ENCODE measurements around the gene SIRT3. TPM values are rescaled to one million over a fixed set of nuclear protein-coding genes. Genes with fewer than 3 reads are reported as not detected.

The SIRT3 gene
- polyA plus RNA-seq, 1 donor (not counting 4 experiments of a cell fraction or from before 2014, with no cell fraction given): 12.6 TPM

DNA sequence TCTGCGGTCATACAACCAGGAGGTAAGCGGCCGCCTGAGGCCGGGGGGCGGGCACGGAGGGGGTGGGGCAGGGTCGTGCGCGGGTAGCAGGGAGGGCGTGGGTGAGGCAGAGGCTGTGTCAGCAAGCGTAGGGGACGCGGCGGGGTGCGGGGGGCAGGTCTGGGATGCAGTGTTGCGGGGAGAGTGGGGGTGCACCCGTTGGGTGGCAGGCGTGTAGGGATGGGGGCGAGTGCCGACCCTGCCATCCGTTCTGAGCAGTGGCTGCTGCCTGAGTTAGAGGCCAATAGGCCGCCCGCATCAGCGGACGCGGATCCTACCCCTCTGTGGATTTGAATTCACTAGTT, 27.3 kb downstream of the SIRT3 start:
- dilution Hi-C loops (cut with MboI; ENCODE audit: extremely low pct_ligation_motif_present, low sequenced_read_pairs): no loop called here
- H3K79me2 ChIP-seq (ENCODE audit: control insufficient read depth, insufficient read depth, low read length): peaks cover 76% of the 10 kb centered on the region
- peak overlapping the region; percentile 89 to 94 (median 90) for H3K4me3 ChIP-seq (ENCODE audit: control insufficient read depth in 2 of 3, extremely low read depth in 1 of 3, insufficient read depth in 2 of 3, low read depth in 1 of 3, low read length in 3 of 3)
- H3K36me3 ChIP-seq (ENCODE audit: control insufficient read depth in 2 of 2, extremely low read depth in 1 of 2, insufficient read depth in 2 of 2, low read length in 2 of 2): peaks cover 44 to 64% of the 10 kb centered on the region in 2 experiments
- no peak for TF ChIP-seq EZH2 (IDR thresholded peaks at IDR 0.05; ENCODE audit: low read length)
- TF ChIP-seq, protein P1, sequence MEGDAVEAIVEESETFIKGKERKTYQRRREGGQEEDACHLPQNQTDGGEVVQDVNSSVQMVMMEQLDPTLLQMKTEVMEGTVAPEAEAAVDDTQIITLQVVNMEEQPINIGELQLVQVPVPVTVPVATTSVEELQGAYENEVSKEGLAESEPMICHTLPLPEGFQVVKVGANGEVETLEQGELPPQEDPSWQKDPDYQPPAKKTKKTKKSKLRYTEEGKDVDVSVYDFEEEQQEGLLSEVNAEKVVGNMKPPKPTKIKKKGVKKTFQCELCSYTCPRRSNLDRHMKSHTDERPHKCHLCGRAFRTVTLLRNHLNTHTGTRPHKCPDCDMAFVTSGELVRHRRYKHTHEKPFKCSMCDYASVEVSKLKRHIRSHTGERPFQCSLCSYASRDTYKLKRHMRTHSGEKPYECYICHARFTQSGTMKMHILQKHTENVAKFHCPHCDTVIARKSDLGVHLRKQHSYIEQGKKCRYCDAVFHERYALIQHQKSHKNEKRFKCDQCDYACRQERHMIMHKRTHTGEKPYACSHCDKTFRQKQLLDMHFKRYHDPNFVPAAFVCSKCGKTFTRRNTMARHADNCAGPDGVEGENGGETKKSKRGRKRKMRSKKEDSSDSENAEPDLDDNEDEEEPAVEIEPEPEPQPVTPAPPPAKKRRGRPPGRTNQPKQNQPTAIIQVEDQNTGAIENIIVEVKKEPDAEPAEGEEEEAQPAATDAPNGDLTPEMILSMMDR (optimal IDR thresholded peaks at IDR 0.05 in 1 of 3, IDR thresholded peaks at IDR 0.05 in 1 of 3, conservative IDR thresholded peaks at IDR 0.05 in 1 of 3; ENCODE audit: extremely low read depth in 1 of 3, insufficient read depth in 2 of 3, low read length in 3 of 3): no peak
- H2AFZ ChIP-seq (ENCODE audit: control insufficient read depth, low read length): no peak overlapping the region
- DNase-seq (ENCODE audit: low read depth, low spot score) (no peak), FAIRE-seq (no peak)
- no peaks in the 10 kb centered on the region for H3K27me3 ChIP-seq (ENCODE audit: control insufficient read depth, extremely low read depth, insufficient read depth, low read length)
- peak overlapping the region; percentile 80 for H3K27ac ChIP-seq (ENCODE audit: control insufficient read depth, insufficient read depth, low read length)
- peak overlapping the region; percentile 85 for H3K9ac ChIP-seq (ENCODE audit: control insufficient read depth, extremely low read depth, insufficient read depth, low read length)
- peaks cover 2% of the 10 kb centered on the region for H3K9me1 ChIP-seq (ENCODE audit: control insufficient read depth, extremely low read depth, insufficient read depth, low read length)
- peaks cover 24% of the 10 kb centered on the region for H3K4me1 ChIP-seq (ENCODE audit: control insufficient read depth, extremely low read depth, insufficient read depth, low read length)
- H3K4me2 ChIP-seq (ENCODE audit: control insufficient read depth, extremely low read depth, insufficient read depth, low read depth, low read length): peak overlapping the region; percentile 98
- no peaks in the 10 kb centered on the region for H3K9me3 ChIP-seq (ENCODE audit: control insufficient read depth, low read depth, low read length)
- H4K20me1 ChIP-seq (ENCODE audit: control insufficient read depth, extremely low read depth, insufficient read depth, low read length): peaks cover 8% of the 10 kb centered on the region

DNA sequence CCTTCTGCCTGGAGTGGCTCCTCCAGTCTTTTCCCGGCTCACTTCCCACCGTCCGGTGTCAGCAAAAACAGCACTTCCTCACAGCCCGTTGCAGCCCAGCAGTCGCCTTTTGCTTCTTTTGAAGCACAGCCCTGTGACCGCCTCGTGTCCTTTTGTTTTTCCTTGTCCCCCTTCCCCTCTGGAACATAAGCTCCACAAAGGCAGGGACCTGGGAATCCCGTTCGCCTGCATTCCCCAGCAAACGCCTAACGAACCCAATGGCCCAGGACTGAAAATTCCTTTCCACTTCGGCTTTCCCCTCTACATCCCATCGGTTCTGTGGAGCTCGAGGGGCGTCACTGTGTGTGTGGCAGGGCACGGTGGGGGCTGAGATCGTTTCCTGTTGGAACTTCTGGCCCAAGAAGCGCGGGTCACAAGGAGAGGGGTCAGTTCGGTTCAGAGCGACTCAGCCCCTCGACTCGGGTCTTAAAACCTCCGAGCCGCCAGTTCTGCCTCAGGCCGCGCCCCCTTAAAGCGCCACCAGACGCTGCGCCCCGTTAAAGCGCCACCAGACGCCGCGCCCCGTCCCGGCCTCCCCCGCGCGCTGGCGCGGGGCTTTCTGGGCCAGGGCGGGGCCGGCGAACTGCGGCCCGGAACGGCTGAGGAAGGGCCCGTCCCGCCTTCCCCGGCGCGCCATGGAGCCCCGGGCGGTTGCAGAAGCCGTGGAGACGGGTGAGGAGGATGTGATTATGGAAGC, 27.8 kb downstream of the SIRT3 start:
- dilution Hi-C loops (cut with MboI; ENCODE audit: extremely low pct_ligation_motif_present, low sequenced_read_pairs): no loop called here
- peaks cover 48 to 66% of the 10 kb centered on the region in 2 experiments for H3K36me3 ChIP-seq (ENCODE audit: control insufficient read depth in 2 of 2, extremely low read depth in 1 of 2, insufficient read depth in 2 of 2, low read length in 2 of 2)
- peak overlapping the region; percentile 96 for H3K27ac ChIP-seq (ENCODE audit: control insufficient read depth, insufficient read depth, low read length)
- peak overlapping the region; percentile 89 to 94 (median 90) for H3K4me3 ChIP-seq (ENCODE audit: control insufficient read depth in 2 of 3, extremely low read depth in 1 of 3, insufficient read depth in 2 of 3, low read depth in 1 of 3, low read length in 3 of 3)
- FAIRE-seq: no peak
- H3K79me2 ChIP-seq (ENCODE audit: control insufficient read depth, insufficient read depth, low read length): peaks cover 82% of the 10 kb centered on the region
- TF ChIP-seq EZH2 (IDR thresholded peaks at IDR 0.05; ENCODE audit: low read length): no peak
- TF ChIP-seq, protein P1 (optimal IDR thresholded peaks at IDR 0.05 in 1 of 3, IDR thresholded peaks at IDR 0.05 in 1 of 3, conservative IDR thresholded peaks at IDR 0.05 in 1 of 3; ENCODE audit: extremely low read depth in 1 of 3, insufficient read depth in 2 of 3, low read length in 3 of 3): no peak
- H2AFZ ChIP-seq (ENCODE audit: control insufficient read depth, low read length): peak overlapping the region; percentile 80
- peaks cover 24% of the 10 kb centered on the region for H3K4me1 ChIP-seq (ENCODE audit: control insufficient read depth, extremely low read depth, insufficient read depth, low read length)
- peaks cover 8% of the 10 kb centered on the region for H4K20me1 ChIP-seq (ENCODE audit: control insufficient read depth, extremely low read depth, insufficient read depth, low read length)
- peak overlapping the region; percentile 85 for H3K9ac ChIP-seq (ENCODE audit: control insufficient read depth, extremely low read depth, insufficient read depth, low read length)
- peak overlapping the region; percentile 90 for H3K4me2 ChIP-seq (ENCODE audit: control insufficient read depth, extremely low read depth, insufficient read depth, low read depth, low read length)
- peaks cover 2% of the 10 kb centered on the region for H3K9me1 ChIP-seq (ENCODE audit: control insufficient read depth, extremely low read depth, insufficient read depth, low read length)
- DNase-seq (ENCODE audit: low read depth, low spot score): no peak
- H3K9me3 ChIP-seq (ENCODE audit: control insufficient read depth, low read depth, low read length): no peaks in the 10 kb centered on the region
- no peaks in the 10 kb centered on the region for H3K27me3 ChIP-seq (ENCODE audit: control insufficient read depth, extremely low read depth, insufficient read depth, low read length)

Measured in keratinocyte (primary cell).